Erythroblast (primary cell): ENCODE data around the gene DHRS3.

Source experiments
- GATA1 ChIP-seq: IDR thresholded peaks from 2 replicates; pipeline ENCODE4 v1.6.1; 2011; ENCODE audit warnings: low read depth, mild to moderate bottlenecking, control low read depth, low read length, moderate library complexity
- POLR2A ChIP-seq: IDR thresholded peaks from 2 replicates; pipeline ENCODE4 v1.6.1; 2011; ENCODE audit warnings: mild to moderate bottlenecking, low read length

DNA sequence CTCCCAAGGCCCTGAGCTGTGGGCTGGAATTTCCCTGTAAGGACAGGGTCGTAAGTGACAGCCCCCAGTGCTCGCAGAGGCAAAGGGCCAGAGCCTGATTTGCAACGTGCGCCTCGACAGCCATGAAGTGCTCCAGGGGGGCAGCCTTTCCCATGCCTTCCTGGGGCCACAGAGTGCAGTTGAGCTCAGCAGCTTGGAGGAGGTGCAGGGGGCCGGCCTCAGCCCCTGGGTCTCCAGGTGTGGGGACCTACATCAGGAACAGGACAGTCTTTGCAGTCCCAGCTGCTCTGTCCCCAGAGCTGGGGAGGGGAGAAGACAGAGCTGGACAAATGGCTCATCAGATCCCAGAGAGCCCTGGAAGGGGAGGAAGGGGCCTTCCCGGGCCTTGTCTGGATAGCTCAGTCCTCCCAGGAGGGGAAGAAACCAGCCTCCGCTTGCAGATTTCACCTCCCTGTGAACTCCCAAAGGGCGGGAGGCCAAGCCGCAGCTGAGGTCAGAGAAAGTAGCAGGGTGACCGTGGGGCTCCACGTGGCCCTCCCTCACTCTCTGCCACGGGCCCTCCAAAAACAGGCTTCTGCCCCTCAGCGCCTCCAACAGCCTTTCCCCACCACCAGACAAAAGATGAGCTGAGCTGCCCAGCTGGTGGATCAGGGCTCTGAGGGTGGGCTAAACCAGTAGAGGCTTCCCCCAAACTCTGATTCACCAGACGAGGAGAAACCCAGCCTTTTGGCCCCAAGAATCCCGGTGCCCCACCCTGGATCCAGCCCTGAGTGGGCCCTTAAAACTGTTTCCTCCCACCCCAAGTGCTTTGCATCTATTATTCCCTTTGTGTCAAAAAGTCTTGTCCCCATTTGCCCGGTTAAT lies 76.5 kb downstream of the DHRS3 start:
- TF ChIP-seq POLR2A (no peak), GATA1 (no peak)
